HG02885 (cell line): ENCODE measurements around the gene LRRIQ1.

Experiments
- ATAC-seq: cut with Tn5 transposase; IDR thresholded peaks from one replicate; pipeline ENCODE4 v1.9.1; 2021; ENCODE audit warnings: mild to moderate bottlenecking; ENCODE audit not compliant: unreplicated experiment, poor library complexity

The LRRIQ1 gene

GRCh38 chr12:85058339-85058738 is 22.2 kb downstream of the LRRIQ1 start:
- no peak for ATAC-seq

DNA sequence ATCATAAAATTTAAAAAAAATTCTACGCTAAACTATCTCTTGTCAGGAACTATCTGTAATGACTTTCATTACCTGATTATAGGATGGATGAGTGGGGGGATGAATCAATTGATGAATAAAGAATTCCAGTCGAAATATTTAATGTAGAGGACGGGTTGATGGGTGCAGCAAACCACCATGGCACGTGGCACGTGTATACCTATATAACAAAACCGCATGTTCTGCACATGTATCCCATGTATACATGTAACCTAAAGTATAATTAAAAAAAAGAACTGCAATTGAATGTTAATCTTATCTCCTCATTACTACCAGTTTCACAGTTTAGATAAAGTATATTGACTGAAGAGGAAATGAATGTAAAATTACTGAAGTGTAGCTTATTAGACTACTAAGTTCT is 23.4 kb downstream of the LRRIQ1 start:
- no peak for ATAC-seq

DNA sequence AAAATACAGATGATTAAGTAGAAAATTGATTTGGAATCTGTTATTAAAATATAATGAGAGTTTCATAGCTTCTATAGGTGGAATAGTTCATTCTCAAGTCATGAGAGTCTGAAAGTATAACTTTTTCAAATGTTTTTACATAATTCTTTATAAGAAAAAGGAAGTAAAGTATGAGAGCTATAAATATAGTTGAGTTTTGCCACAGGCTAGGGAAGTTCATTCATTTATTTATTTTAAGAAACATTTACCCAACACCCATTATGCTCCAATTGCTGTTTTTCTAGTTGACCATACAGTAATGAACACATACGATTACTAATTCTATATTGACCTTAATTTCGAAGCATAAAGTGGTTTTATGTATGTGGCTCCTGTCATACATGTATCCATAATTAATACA is 24.8 kb downstream of the LRRIQ1 start:
- no peak for ATAC-seq

GRCh38 chr12:85065837-85066482 is 29.8 kb downstream of the LRRIQ1 start:
- no peak for ATAC-seq

DNA sequence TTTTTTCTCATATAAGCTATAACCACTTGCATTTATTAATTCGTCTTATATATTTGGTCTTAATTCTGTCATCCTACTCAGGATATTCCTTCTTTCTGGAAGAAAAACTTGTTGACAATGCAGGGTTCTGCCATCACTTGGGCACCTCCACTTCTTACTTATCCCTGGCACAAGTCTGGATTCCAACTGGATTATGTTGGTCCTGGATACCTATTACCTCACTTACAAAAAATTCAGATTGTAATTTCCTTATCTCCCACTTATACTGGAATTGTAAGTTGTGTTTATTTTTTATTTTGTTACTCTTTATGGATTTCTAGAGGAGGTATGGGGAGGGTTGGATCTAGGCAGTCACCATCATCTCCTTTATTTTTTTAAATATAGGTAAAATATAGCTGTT is 36.7 kb downstream of the LRRIQ1 start:
- ATAC-seq: no peak

GRCh38 chr12:85076688-85077430 is 40.7 kb downstream of the LRRIQ1 start:
- peak; percentile 89 for ATAC-seq

DNA sequence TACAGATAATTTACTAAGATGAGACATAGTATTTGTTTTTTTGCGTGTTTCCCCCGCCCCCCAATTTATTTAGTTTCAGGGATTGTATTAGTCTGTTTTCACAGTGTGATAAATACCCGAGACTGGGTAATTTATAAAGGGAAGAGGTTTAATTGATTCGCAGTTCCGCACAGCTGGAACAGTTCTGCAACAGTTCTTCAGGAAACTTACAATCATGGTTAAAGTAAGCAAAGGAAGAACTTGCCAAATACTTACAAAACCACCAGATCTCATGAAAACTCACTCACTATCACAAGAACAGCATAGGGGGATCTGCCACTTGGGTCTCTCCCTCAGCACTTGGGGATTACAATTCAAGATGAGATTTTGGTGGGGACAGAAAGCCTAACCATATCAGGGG is 48.9 kb downstream of the LRRIQ1 start:
- ATAC-seq: no peak

DNA sequence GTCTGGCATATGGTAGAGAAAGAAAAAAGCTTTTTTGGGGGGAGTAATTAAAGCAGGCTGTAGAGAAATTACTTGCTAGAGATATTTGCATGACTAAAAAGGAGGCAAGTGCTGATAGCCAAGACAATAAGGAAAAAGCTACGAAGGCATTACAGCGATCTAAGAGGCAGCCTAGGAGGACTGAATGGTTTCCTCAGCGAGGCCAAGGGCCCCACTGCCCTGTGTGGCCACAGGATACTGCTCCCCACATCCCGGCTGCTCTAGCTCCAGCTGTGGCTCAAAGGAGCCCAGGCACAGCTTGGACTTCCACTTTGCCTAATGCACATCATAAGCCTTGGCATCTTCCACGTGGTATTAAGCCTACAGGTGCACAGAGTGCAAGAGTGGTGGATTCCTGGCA is 53.6 kb downstream of the LRRIQ1 start:
- ATAC-seq: no peak

GRCh38 chr12:85092814-85093370 is 56.7 kb downstream of the LRRIQ1 start:
- no peak for ATAC-seq

GRCh38 chr12:85095501-85095900 is 59.4 kb downstream of the LRRIQ1 start:
- ATAC-seq: no peak

DNA sequence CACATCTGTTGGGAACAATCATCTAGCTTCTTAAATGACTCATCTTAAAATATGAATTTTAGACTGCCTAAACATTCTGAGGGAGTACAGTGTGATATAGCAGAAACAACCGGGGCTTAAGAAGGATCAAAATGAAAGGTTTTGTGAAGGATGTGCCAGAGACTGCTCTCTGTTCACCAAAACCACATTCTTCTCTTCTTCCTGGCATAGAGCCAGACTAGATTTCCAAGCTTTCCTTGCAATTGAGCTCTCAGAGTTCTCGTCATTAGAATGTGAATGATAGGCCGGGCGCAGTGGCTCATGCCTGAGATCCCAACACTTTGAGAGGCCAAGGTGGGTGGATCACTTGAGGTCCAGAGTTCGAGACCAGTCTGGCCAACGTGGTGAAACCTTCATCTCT is 94.5 kb downstream of the LRRIQ1 start:
- ATAC-seq: no peak

GRCh38 chr12:85138833-85139232 is 102.7 kb downstream of the LRRIQ1 start:
- no peak for ATAC-seq

DNA sequence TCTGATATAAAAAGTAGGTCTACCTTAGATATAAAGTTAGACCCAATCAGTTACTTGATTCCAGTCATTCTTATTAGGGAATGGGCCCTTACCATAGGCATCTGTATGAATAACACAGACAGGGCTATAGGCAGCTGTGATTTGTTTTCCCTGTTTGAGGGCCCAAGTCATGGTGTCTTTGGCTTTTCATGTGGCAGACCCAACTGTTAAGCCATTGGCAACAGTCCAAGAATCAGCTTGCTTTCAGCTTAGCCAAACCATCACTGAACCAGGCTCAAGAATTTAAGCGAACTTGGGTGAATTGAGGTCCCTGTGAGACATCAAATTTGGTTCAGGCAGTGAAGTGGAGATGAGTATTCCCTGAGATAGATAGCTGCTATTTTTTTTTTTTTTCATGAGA is 111.2 kb downstream of the LRRIQ1 start:
- no peak for ATAC-seq

DNA sequence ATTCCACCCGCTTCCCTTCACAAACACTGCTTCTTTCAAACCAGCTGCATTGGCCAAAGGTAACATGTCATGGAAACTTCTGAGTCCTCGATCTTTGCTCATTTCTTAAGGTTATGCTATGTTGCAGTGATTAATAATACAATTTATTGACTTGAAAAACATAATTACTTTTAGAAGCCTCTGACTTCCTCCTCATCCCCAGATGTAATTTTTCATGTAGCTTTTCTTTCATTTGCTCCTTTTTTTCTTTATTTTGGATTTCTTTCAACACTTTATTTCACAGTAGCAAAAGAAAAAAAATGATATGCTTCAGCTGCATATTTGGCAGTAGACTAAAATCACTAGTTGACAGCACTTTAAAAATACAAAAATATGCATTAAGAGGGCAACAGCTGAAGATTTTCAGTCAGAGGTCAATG is 116.2 kb downstream of the LRRIQ1 start:
- ATAC-seq: no peak

DNA sequence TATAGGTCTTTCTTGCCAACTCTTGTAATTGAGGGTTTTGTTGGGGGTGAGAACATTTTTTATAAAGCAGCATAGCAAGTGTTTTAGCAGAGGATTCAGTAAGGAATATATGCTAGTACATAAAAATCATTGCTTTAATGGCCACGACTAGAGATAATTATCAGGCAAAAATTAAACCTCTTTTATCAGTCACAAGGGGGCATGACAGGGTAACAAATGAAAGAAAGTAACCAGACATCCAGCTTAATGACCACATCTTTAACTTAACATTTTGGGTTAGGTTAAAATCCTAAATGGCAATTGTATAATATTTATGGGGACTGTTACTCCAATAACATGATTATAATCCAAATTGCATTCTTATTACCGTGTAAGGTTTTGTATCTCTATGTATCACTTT is 119.6 kb downstream of the LRRIQ1 start:
- peak; percentile 43 for ATAC-seq

GRCh38 chr12:85156569-85156968 is 120.4 kb downstream of the LRRIQ1 start:
- no peak for ATAC-seq

DNA sequence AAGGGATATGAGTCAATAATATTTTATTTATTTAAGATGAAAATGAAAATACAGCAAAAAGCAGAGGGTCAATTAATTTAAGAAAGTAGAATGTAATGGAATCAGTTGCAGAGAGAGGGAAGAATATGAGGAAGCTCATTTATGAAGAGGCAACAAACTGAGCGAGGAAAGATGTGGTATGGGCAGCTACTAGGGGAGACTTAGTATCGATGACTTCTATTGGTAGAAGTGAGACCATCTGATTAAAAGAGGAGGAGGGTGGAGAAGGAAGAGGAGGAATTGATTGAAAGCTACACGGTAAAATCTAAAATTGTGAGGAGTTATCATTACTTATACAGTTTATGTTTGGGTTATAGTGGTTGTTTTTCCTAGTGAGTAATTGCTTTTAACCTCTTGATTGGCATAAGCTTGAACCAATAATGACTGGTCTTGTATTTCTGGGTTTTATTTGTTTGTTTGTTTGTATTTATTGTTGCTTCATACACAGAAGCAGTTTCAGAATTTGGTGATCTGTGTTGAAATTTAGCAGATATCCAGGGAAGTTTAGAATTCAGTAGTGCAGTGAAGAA is 121.0 kb downstream of the LRRIQ1 start:
- no peak for ATAC-seq

GRCh38 chr12:85163752-85164321 is 127.7 kb downstream of the LRRIQ1 start:
- ATAC-seq: no peak

DNA sequence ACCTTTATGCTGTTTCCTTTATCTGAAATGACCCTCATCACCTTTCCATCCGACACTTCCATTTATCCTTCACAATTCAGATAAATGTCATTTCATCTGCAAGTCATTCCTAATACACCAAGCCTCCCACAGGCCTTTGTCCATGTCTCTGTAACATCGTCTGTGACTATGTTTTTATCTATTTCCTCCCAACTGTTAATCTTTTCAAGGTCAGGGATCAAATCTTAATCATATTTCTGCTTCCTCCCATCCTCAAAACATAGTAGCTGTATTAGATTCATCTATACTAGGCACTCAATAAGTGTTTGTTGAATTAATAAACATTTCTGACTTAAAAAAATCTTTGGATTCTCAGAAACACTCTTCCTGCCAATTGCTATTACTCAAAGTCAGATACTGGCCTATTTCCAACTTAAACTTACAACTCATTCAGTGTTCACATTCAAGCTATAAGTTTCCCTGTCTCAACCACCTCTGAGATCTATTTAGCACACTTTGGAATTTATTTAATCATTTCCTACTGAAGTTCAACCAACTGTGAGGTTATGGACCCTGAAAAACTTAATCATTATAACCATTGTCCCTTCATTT is 143.6 kb downstream of the LRRIQ1 start:
- ATAC-seq: no peak

- no peak for ATAC-seq
Measured at GRCh38 chr12:85182699-85183098, 146.5 kb downstream of the LRRIQ1 start.

DNA sequence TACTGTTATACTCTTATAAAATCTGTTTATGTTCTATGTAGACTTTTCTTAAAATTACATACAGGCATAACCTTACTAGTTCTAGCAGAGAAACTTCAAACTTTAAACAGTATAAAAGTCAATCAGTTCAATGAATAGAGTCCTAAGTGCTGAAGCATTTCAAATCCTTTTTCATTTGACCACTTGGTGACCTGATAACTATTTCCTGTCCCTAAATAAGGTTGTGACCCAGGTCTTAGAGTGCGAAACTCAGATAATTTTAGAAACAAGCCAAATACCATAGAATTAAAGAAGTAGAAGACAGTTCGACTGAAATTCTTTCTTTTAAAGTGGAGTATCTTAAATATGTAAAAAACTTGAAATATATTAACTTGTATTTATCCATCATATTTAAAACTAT is 147.7 kb downstream of the LRRIQ1 start:
- no peak for ATAC-seq
